Dermis microvascular lymphatic vessel endothelial cell (primary cell): ENCODE data around the gene M1AP. TPM values are rescaled to one million over a fixed set of nuclear protein-coding genes. Genes with fewer than 3 reads are reported as not detected.

Experiments used
- DNase-seq, 2 donors: peaks; one replicate each; pipeline versions ENCODE4 v3.0.0 to v3.0.0-alpha.2; 2010; ENCODE audit warnings: low read depth in 2 of 2
- total RNA-seq: library from RNA; depleted of rRNA; stranded (reverse); fragments of >200 nt; gene quantifications from 2 replicates; pipeline ENCODE4 v1.2.1, GENCODE V29; 2014

Gene M1AP
- total RNA-seq, 1 donor from 2014 or later = not detected

GRCh38 chr2:74526649-74527230 is 121.4 kb downstream of the M1AP start:
- DNase-seq = no peak

GRCh38 chr2:74525717-74526648 is 122.1 kb downstream of the M1AP start, which contains the start of gene DQX1:
Gene DQX1 (minus strand): TSS chr2:74526231. CDS start chr2:74525729, 502 bp downstream.
- DNase-seq = peak in 1 of 2 donors; percentile 29

- DNase-seq = no peak
Observed at GRCh38 chr2:74524955-74525716, 123.0 kb downstream of the M1AP start.

DNA sequence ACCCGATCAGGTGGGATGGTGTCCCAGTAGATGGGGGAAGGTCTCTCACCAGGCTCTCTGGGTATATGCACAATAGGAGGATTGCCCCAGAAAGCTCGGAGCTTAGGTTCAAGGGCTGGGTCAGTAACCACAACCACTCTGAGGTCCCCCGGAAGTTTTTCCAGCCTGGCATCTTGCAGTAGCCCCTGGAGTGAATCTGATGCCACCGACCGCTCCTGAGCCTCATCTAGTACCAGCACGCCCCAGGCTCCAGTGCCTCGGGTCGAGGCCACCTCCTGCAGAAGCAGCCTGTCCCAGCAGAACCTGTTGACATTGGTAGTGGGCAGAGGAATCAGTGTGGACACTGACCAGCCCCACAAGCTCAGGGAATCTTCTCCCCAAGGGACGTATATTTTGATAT is 124.1 kb downstream of the M1AP start:
- no peak for DNase-seq

- no peak for DNase-seq
Observed at GRCh38 chr2:74522516-74522915, 125.6 kb downstream of the M1AP start.

- DNase-seq = no peak
Observed at GRCh38 chr2:74516650-74517049, 131.5 kb downstream of the M1AP start.

- peak in 1 of 2 donors; percentile 70 for DNase-seq
Observed at GRCh38 chr2:74515981-74516633, 132.0 kb downstream of the M1AP start.

DNA sequence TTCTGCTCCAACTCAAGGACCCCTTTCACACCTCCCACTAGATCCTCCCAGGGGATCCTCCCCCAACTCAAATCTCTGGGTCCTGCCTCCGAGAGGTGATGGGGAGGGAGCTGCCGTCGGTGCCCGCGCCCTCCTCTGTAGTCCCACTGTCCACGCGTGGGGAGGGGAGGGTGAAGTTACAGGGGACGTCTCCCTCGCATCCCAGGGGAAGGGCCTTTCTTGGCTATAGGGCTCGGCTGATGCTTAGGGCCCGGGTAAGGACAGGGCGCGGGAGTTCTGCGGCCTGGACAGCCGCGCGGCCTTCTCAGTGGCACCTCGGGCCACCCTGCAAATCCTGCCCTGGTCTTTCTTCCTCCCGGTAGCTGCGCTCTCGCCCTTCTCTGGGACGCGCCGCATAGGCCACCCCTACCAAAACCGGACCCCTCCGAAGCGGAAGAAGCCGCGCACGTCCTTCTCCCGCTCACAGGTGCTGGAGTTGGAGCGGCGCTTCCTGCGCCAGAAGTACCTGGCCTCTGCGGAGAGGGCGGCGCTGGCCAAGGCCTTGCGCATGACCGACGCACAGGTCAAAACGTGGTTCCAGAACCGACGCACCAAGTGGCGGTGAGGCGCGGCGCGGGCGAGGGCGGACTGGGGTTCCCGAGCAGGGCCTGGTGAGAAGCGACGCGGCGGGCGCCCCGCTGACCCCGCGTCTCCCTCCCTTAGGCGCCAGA is 132.7 kb downstream of the M1AP start:
- no peak for DNase-seq

- no peak for DNase-seq
Observed at GRCh38 chr2:74514368-74515270, 133.5 kb downstream of the M1AP start, which contains the start of gene TLX2. Gene TLX2 (plus strand): TSS chr2:74514450. CDS start chr2:74514807, 357 bp downstream.

- no peak for DNase-seq
Observed at GRCh38 chr2:74513605-74514367, 134.3 kb downstream of the M1AP start.

- DNase-seq = no peak
Observed at GRCh38 chr2:74512744-74513604, 135.2 kb downstream of the M1AP start.

DNA sequence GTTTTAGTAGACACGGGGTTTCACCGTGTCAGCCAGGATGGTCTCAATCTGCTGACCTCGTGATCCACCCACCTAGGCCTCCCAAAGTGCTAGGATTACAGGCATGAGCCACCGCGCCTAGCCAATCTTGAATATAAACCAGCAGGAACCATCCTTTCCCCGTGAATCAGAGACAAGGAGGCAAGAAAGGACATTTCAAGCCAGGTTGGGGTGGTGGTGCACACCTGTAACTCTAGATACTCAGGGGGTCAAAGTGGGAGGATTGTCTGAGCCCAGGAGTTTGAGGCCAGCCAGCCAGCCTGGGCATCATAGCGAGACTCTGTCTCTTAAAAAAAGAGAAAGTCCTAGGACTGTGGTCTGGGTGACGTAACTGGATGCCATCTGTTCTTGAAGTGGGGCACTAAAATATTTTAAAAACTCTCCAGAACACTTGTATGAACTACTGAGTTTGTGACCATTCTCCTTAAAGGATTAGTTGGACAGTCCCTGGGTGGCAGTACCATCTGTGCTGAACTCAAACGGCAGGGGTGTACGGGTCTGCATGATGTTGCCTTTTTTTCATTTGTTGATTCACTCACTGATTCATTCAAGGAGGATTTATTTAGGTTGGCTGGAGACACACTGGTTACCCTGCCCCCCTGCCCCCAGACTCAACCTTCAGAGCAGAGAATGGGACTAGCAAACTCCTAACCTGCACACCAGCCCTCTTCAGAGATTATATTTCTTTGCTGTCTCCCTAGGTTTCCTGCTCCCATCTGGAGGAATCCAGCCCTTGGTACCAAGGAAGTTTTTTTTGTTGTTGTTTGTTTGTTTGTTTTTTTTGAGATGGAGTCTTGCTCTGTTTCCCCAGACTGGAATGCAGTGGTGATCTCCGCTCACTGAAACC is 136.8 kb downstream of the M1AP start:
- no peak for DNase-seq

DNA sequence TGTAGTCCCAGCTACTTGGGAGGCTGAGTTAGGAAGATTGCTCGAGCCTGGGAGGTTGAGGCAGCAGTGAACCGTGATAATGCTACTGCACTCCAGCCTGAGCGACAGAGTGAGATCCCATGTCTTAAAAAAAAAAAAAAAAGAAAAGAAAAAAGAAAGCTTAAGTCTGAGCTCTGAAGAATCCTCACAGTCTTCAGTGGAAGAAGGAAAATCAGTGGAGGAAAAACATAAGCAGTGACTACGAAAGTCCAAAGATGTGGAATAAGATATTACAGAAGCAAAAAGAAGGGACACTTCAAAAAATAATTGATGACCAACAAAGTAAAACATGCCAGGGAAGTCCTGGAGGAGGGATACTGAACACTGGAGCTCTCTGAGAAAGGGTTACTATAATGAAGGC is 137.9 kb downstream of the M1AP start:
- no peak for DNase-seq

DNA sequence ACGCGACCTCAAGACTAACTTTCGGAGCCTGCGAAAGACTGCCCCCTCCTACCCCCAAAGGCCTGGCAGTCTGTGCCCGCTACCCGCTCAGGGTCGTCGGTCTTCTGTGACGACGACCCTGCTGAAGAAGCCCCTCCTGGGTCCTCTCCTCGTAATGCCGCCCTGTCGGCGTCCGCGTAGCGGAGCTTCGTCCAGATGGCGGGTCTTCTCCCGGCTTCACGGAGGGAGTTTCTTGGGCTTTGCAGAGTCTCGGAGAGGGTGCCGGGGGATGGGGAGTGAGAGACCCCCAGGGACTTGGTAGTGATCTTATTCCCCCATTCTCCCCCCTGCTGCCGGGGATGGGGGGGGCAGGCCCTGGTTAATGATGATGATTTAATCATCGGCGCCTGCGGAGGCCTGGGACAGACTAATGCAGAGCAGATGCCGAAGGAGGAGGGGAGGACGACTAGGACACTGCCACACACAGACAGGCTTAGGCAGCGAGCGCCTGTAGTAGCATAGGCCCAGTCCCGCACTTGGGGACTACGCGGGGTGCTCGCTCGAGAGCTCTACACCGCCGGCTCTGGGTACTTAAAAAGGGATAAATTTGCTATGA is 140.1 kb downstream of the M1AP start:
- DNase-seq = no peak
